KMS-11 (cell line): ENCODE data around the gene PARVB.

Experiments
- H2AFZ ChIP-seq: fragments of 200-600 bp; sonication (generic); 2 replicates; pipeline ENCODE4 v1.6.1; 2016; ENCODE audit warnings: antibody characterized with exemption, mixed run types, low read depth
- H3K27ac ChIP-seq: fragments of 200-600 bp; sonication (generic); 2 replicates; pipeline ENCODE4 v1.6.1; 2016; ENCODE audit warnings: mild to moderate bottlenecking, mixed run types
- H3K27me3 ChIP-seq: fragments of 200-600 bp; sonication (generic); 2 replicates; pipeline ENCODE4 v1.6.1; 2017; ENCODE audit warnings: mild to moderate bottlenecking, low read depth, mixed run types, moderate library complexity; ENCODE audit not compliant: insufficient read depth
- H3K36me3 ChIP-seq: fragments of 200-600 bp; sonication (generic); 2 replicates; pipeline ENCODE4 v1.6.1; 2017; ENCODE audit warnings: mild to moderate bottlenecking, mixed run types; ENCODE audit not compliant: insufficient read depth
- H3K4me1 ChIP-seq: fragments of 200-600 bp; sonication (generic); 2 replicates; pipeline ENCODE4 v1.6.1; 2016; ENCODE audit warnings: mild to moderate bottlenecking, low read depth, mixed run types; ENCODE audit not compliant: poor library complexity, severe bottlenecking
- H3K4me2 ChIP-seq: fragments of 200-600 bp; sonication (generic); 2 replicates; pipeline ENCODE4 v1.7.0; 2016; ENCODE audit warnings: mild to moderate bottlenecking, mixed run types
- H3K4me3 ChIP-seq: fragments of 200-600 bp; sonication (generic); IDR thresholded peaks from 2 replicates; pipeline ENCODE4 v1.6.1; 2017; ENCODE audit warnings: low read depth, low read length, mixed read lengths; ENCODE audit not compliant: insufficient read depth
- H3K79me2 ChIP-seq: fragments of 200-600 bp; sonication (generic); 2 replicates; pipeline ENCODE4 v1.6.1; 2016; ENCODE audit warnings: low read depth, mixed run types; ENCODE audit not compliant: insufficient read depth
- H3K9ac ChIP-seq: fragments of 200-600 bp; sonication (generic); 2 replicates; pipeline ENCODE4 v1.6.1; 2016; ENCODE audit warnings: mild to moderate bottlenecking, mixed run types
- H4K20me1 ChIP-seq: fragments of 200-600 bp; sonication (generic); 2 replicates; pipeline ENCODE4 v1.6.1; 2016; ENCODE audit warnings: mild to moderate bottlenecking, mixed run types; ENCODE audit not compliant: insufficient read depth
- CTCF ChIP-seq: fragments of 200-600 bp; sonication (generic); conservative IDR thresholded peaks from 2 replicates; pipeline ENCODE4 v1.6.1; 2017; ENCODE audit warnings: low read depth, mild to moderate bottlenecking, antibody characterized with exemption, low read length, moderate library complexity, mixed read lengths

PARVB gene

GRCh38 chr22:44131989-44132685 is 108.0 kb downstream of the PARVB start:
- no peak for TF ChIP-seq CTCF
- H3K4me2 ChIP-seq, result no peak overlapping the region
- no peaks in the 10 kb centered on the region for H3K36me3 ChIP-seq
- no peaks in the 10 kb centered on the region for H3K27me3 ChIP-seq
- H3K4me3 ChIP-seq, result no peak overlapping the region
- H3K9ac ChIP-seq, result no peak overlapping the region
- no peak overlapping the region for H3K27ac ChIP-seq
- H2AFZ ChIP-seq, result no peak overlapping the region
- peaks cover 12% of the 10 kb centered on the region for H3K4me1 ChIP-seq
- H4K20me1 ChIP-seq, result no peaks in the 10 kb centered on the region
- H3K79me2 ChIP-seq, result no peaks in the 10 kb centered on the region

GRCh38 chr22:44132724-44133123 is 108.6 kb downstream of the PARVB start:
- H3K79me2 ChIP-seq, result no peaks in the 10 kb centered on the region
- H3K36me3 ChIP-seq, result no peaks in the 10 kb centered on the region
- TF ChIP-seq CTCF, result no peak

GRCh38 chr22:44133161-44133560 is 109.1 kb downstream of the PARVB start:
- H3K79me2 ChIP-seq, result no peaks in the 10 kb centered on the region
- H3K27me3 ChIP-seq, result no peaks in the 10 kb centered on the region
- no peaks in the 10 kb centered on the region for H4K20me1 ChIP-seq
- no peak overlapping the region for H3K27ac ChIP-seq
- H2AFZ ChIP-seq, result no peak overlapping the region
- no peak overlapping the region for H3K4me2 ChIP-seq
- TF ChIP-seq CTCF, result no peak
- no peak overlapping the region for H3K9ac ChIP-seq
- H3K4me1 ChIP-seq, result peaks cover 13% of the 10 kb centered on the region
- no peaks in the 10 kb centered on the region for H3K36me3 ChIP-seq
- H3K4me3 ChIP-seq, result no peak overlapping the region

More at GRCh38 chr22:44132724-44133123, 108.6 kb downstream of the PARVB start:
- H4K20me1 ChIP-seq, result no peaks in the 10 kb centered on the region
- no peak overlapping the region for H3K4me3 ChIP-seq
- H3K27me3 ChIP-seq, result no peaks in the 10 kb centered on the region
- no peak overlapping the region for H2AFZ ChIP-seq
- peaks cover 13% of the 10 kb centered on the region for H3K4me1 ChIP-seq
- no peak overlapping the region for H3K9ac ChIP-seq
- no peak overlapping the region for H3K27ac ChIP-seq
- no peak overlapping the region for H3K4me2 ChIP-seq

GRCh38 chr22:44133901-44134571 is 109.9 kb downstream of the PARVB start:
- Histone ChIP-seq H3K36me3 (no peaks in the 10 kb centered on the region), H4K20me1 (no peaks in the 10 kb centered on the region), H3K27ac (no peak overlapping the region), H3K4me3 (no peak overlapping the region), H2AFZ (no peak overlapping the region), H3K9ac (no peak overlapping the region), H3K4me2 (no peak overlapping the region), H3K27me3 (no peaks in the 10 kb centered on the region), H3K79me2 (no peaks in the 10 kb centered on the region), H3K4me1 (peaks cover 13% of the 10 kb centered on the region)
- no peak for TF ChIP-seq CTCF
